Nephron progenitor cell (in vitro differentiated cells): ENCODE results near the gene COL27A1.

Experiments used
- DNase-seq: peaks from one replicate; pipeline ENCODE4 v3.0.0; 2021
- H3K27ac Mint-ChIP-seq: 2 replicates; pipeline ENCODE4 v1.8.0; 2021; ENCODE audit warnings: mild to moderate bottlenecking, moderate library complexity, mixed read lengths
- H3K27me3 Mint-ChIP-seq: 2 replicates; pipeline ENCODE4 v1.8.0; 2021; ENCODE audit warnings: mild to moderate bottlenecking, low read depth, mixed read lengths; ENCODE audit not compliant: poor library complexity
- H3K36me3 Mint-ChIP-seq: 2 replicates; pipeline ENCODE4 v1.8.0; 2021; ENCODE audit warnings: low read depth, mixed read lengths
- H3K4me1 Mint-ChIP-seq: 2 replicates; pipeline ENCODE4 v1.8.0; 2021; ENCODE audit warnings: mixed read lengths
- H3K4me3 Mint-ChIP-seq: 2 replicates; pipeline ENCODE4 v1.8.0; 2021; ENCODE audit warnings: mild to moderate bottlenecking, moderate library complexity, mixed read lengths
- H3K9me3 Mint-ChIP-seq: 2 replicates; pipeline ENCODE4 v1.8.0; 2021; ENCODE audit warnings: mild to moderate bottlenecking, moderate library complexity, mixed read lengths
- CTCF ChIP-seq: fragments of 200-600 bp; sonication (generic); IDR thresholded peaks from 2 replicates; pipeline ENCODE4 v1.5.0; 2021; ENCODE audit warnings: antibody characterized with exemption

The COL27A1 gene

GRCh38 chr9:114150608-114151007 lies 4.7 kb upstream of the COL27A1 start:
- Mint-ChIP-seq H3K9me3 (no peaks in the 10 kb centered on the region), H3K4me1 (peaks cover 17% of the 10 kb centered on the region), H3K27me3 (peaks cover 35% of the 10 kb centered on the region), H3K27ac (no peak overlapping the region), H3K4me3 (no peak overlapping the region), H3K36me3 (no peaks in the 10 kb centered on the region)
- no peak for DNase-seq
- no peak for TF ChIP-seq CTCF

- Mint-ChIP-seq H3K36me3 (no peaks in the 10 kb centered on the region), H3K27me3 (peaks cover 31% of the 10 kb centered on the region), H3K27ac (no peak overlapping the region), H3K4me3 (no peak overlapping the region), H3K9me3 (no peaks in the 10 kb centered on the region), H3K4me1 (peaks cover 22% of the 10 kb centered on the region)
- TF ChIP-seq CTCF, result no peak
- no peak for DNase-seq
These were observed 3.8 kb upstream of the COL27A1 start for GRCh38 chr9:114151426-114151956.

- Mint-ChIP-seq H3K4me3 (peak overlapping the region; percentile 82), H3K27me3 (peaks cover 40% of the 10 kb centered on the region), H3K36me3 (no peaks in the 10 kb centered on the region), H3K4me1 (peaks cover 42% of the 10 kb centered on the region), H3K27ac (no peak overlapping the region), H3K9me3 (no peaks in the 10 kb centered on the region)
- DNase-seq, result peak; percentile 79
- peak; percentile 1 for TF ChIP-seq CTCF
These were observed 1.4 kb upstream of the COL27A1 start for GRCh38 chr9:114153761-114154599.

- peaks cover 39% of the 10 kb centered on the region for H3K27me3 Mint-ChIP-seq
These were observed 686 bp upstream of the COL27A1 start for GRCh38 chr9:114154600-114155102.

GRCh38 chr9:114155995-114156656 lies 789 bp downstream of the COL27A1 start:
- no peaks in the 10 kb centered on the region for H3K9me3 Mint-ChIP-seq
- H3K27ac Mint-ChIP-seq, result peak overlapping the region; percentile 66
- peak overlapping the region; percentile 98 for H3K4me3 Mint-ChIP-seq
- peaks cover 5% of the 10 kb centered on the region for H3K36me3 Mint-ChIP-seq
- DNase-seq, result peak; percentile 60
- H3K4me1 Mint-ChIP-seq, result peaks cover 60% of the 10 kb centered on the region
- peaks cover 31% of the 10 kb centered on the region for H3K27me3 Mint-ChIP-seq
- no peak for TF ChIP-seq CTCF

More at GRCh38 chr9:114154600-114155102, 686 bp upstream of the COL27A1 start:
- no peak for DNase-seq
- no peaks in the 10 kb centered on the region for H3K9me3 Mint-ChIP-seq
- H3K4me1 Mint-ChIP-seq, result peaks cover 48% of the 10 kb centered on the region
- H3K4me3 Mint-ChIP-seq, result peak overlapping the region; percentile 82
- H3K36me3 Mint-ChIP-seq, result peaks cover under 1% of the 10 kb centered on the region
- H3K27ac Mint-ChIP-seq, result no peak overlapping the region
- no peak for TF ChIP-seq CTCF
